Lower lobe of right lung (tissue), 2 donors: Measurements from ENCODE around the gene DPAGT1. TPM values are rescaled to one million over a fixed set of nuclear protein-coding genes. Genes with fewer than 3 reads are reported as not detected.

Source experiments
- ATAC-seq, 2 donors: fragments of 200-7000 bp; cut with Tn5 transposase; one replicate each; pipeline ENCODE4 v1.9.1; 2020 to 2022; ENCODE audit warnings: mild to moderate bottlenecking in 2 of 2, moderate library complexity in 2 of 2
- DNase-seq: peaks from one replicate; pipeline ENCODE4 v3.0.0-alpha.2; 2020
- H3K27ac ChIP-seq: fragments of 200-600 bp; one replicate; pipeline ENCODE4 v1.8.0; 2022
- H3K27me3 ChIP-seq: fragments of 200-600 bp; one replicate; pipeline ENCODE4 v1.8.0; 2022; ENCODE audit warnings: low read depth
- H3K36me3 ChIP-seq: fragments of 200-600 bp; one replicate; pipeline ENCODE4 v1.8.0; 2022; ENCODE audit warnings: mild to moderate bottlenecking
- H3K4me1 ChIP-seq: fragments of 200-600 bp; one replicate; pipeline ENCODE4 v1.8.0; 2022
- H3K4me3 ChIP-seq: fragments of 200-600 bp; one replicate; pipeline ENCODE4 v1.8.0; 2022; ENCODE audit warnings: mild to moderate bottlenecking
- H3K9me3 ChIP-seq: fragments of 200-600 bp; one replicate; pipeline ENCODE4 v1.8.0; 2022
- intact Hi-C: fragments of 100-400 bp; cut with DNase I; formaldehyde crosslinking; loops from one replicate; pipeline ENCODE4 v1.11.0; 2022
- total RNA-seq: library from RNA; stranded (reverse); fragmentation: NEBNext Ultra II Directional; extraction: Animal tissue kit (Norgen Biotek cat#: 25700); gene quantifications from one replicate; pipeline ENCODE4 v1.2.1, GENCODE V29; 2021
- TF ChIP-seq, protein P1 (sequence below): fragments of 200-600 bp; IDR thresholded peaks from one replicate; pipeline ENCODE4 v1.8.0; 2022; ENCODE audit warnings: antibody characterized with exemption, mild to moderate bottlenecking
- donor health status: DM: no; HTN: yes; CAD: no; lungs with severe emphysema.

The DPAGT1 gene
- total RNA-seq, 1 donor from 2014 or later: 40.6 TPM

DNA sequence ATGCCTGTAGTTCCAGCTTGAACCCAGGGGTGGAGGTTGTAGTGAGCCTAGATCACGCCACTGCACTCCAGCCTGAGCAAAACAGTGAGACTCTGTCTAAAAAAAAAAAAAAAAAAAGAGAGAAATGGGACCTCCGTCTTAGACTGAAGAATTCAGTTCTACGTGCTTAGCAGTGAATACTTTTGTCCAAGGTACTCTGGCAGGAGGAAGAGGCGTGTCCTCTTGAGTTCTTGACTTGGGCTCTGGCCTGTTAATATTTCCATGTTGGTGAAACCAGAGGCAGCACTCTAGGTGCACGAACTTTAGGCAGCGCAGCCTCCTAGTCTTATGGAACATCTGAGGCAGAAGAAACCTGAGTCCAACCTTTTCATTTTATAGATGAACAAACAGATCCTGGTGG lies 14.5 kb downstream of the DPAGT1 start:
- Histone ChIP-seq H3K27me3 (no peaks in the 10 kb centered on the region), H3K36me3 (peaks cover 8% of the 10 kb centered on the region), H3K9me3 (no peaks in the 10 kb centered on the region), H3K4me3 (no peak overlapping the region), H3K4me1 (peaks cover 15% of the 10 kb centered on the region), H3K27ac (no peak overlapping the region)
- TF ChIP-seq, protein P1, sequence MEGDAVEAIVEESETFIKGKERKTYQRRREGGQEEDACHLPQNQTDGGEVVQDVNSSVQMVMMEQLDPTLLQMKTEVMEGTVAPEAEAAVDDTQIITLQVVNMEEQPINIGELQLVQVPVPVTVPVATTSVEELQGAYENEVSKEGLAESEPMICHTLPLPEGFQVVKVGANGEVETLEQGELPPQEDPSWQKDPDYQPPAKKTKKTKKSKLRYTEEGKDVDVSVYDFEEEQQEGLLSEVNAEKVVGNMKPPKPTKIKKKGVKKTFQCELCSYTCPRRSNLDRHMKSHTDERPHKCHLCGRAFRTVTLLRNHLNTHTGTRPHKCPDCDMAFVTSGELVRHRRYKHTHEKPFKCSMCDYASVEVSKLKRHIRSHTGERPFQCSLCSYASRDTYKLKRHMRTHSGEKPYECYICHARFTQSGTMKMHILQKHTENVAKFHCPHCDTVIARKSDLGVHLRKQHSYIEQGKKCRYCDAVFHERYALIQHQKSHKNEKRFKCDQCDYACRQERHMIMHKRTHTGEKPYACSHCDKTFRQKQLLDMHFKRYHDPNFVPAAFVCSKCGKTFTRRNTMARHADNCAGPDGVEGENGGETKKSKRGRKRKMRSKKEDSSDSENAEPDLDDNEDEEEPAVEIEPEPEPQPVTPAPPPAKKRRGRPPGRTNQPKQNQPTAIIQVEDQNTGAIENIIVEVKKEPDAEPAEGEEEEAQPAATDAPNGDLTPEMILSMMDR: no peak
- DNase-seq: no peak
- intact Hi-C loops: no loop called here
- ATAC-seq: no peak

DNA sequence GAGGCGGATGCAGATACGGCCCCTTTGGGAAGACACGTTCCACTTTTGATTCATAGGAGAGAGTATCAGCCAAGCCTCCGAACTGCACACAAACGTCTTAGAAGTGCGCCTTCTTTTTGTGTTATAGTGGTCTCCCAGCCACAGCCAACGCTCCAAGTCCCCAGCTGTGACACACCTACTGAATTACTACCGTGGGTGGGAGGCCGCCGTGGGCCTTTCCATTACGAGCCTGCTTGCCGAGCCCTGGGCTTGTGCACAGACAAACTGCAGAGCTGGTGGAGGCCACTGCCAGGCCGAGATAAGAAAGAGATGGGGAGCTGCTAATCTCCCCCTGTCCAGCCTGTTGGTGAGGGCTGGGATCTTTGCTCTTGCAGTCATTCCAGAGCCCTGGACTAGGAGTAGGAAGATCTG lies 16.2 kb downstream of the DPAGT1 start:
- TF ChIP-seq, protein P1: no peak
- peak overlapping the region; percentile 73 for H3K4me3 ChIP-seq
- peak overlapping the region; percentile 93 for H3K27ac ChIP-seq
- H3K36me3 ChIP-seq: peaks cover 23% of the 10 kb centered on the region
- DNase-seq: no peak
- H3K4me1 ChIP-seq: peaks cover 15% of the 10 kb centered on the region
- H3K9me3 ChIP-seq: no peaks in the 10 kb centered on the region
- no peak for ATAC-seq
- H3K27me3 ChIP-seq: no peaks in the 10 kb centered on the region
- intact Hi-C loops: no loop called here

DNA sequence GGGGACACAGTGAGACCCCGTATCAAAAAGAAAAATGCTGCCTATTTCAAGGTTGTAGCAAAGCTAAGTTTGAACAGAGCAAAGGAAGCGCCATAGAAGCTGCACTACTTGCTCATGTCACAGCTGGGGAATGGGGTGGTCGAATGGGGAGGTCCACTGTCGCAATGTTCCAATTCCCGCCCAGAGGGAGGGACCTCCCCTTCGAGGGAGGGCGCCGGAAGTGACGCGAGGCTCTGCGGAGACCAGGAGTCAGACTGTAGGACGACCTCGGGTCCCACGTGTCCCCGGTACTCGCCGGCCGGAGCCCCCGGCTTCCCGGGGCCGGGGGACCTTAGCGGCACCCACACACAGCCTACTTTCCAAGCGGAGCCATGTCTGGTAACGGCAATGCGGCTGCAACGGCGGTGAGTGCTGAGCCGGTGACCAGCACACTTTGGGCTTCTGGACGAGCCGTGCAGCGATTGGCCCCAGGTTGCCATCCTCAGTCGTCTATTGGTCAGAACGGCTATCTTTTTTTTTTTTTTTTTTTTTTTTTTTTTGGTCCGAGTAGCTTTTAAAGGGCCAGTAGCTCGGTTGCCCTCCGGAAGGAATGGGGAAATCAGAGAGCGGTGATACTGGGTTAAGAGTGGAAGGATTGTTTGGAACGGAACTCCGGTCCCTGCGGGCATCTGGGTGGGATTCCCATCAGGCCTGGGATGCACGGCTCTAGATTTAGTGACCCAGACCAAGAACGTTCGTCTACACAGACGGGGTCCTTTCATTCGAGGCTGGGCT lies 16.8 kb downstream of the DPAGT1 start, which contains the start of gene HMBS:
Gene HMBS, plus strand, starts transcription at position 219 of the 774 bp plus-strand sequence. Its CDS starts 153 bp downstream, at position 372.
- Histone ChIP-seq H3K27me3 (no peaks in the 10 kb centered on the region), H3K36me3 (peaks cover 29% of the 10 kb centered on the region), H3K4me3 (peak within 1 kb of the TSS; percentile 73), H3K9me3 (no peaks in the 10 kb centered on the region), H3K4me1 (peaks cover 15% of the 10 kb centered on the region), H3K27ac (peak within 1 kb of the TSS; percentile 93)
- intact Hi-C loops: no loop called here
- TF ChIP-seq, protein P1: no peak
- ATAC-seq (peak; percentile 97 to 99), DNase-seq (peak; percentile 96)

DNA sequence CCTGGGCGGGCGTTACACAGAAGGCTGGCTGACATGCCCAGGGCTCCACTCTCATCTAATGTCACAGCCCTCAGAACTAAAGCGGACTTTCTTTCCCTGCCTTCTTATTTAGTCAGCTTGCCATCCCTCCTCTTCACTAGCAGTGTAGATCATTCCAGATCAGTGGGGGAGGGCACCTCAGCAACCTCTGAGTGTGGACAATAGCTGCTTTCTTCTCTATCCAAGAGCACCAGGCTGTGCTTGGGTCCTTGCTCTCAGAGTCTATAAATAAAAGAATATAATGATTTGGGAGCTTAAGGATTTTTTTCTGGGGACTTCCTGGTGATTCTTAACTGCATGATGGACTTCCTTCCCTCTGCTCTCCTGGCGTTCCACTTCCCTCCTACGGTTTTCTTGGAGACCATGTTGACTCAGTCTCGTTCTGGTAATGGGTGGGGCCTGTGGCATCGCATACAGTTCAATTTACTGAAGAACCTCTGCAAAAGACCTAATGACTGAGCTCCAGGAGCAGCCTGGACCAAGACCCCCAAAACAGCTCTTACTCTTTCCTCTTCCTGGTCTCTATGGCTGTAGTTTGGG lies 19.9 kb downstream of the DPAGT1 start:
- peaks cover 15% of the 10 kb centered on the region for H3K4me1 ChIP-seq
- TF ChIP-seq, protein P1: no peak
- intact Hi-C loops: no loop called here
- no peak overlapping the region for H3K27ac ChIP-seq
- H3K4me3 ChIP-seq: no peak overlapping the region
- no peak for ATAC-seq
- DNase-seq: no peak
- peaks cover 60% of the 10 kb centered on the region for H3K36me3 ChIP-seq
- no peaks in the 10 kb centered on the region for H3K27me3 ChIP-seq
- no peaks in the 10 kb centered on the region for H3K9me3 ChIP-seq

DNA sequence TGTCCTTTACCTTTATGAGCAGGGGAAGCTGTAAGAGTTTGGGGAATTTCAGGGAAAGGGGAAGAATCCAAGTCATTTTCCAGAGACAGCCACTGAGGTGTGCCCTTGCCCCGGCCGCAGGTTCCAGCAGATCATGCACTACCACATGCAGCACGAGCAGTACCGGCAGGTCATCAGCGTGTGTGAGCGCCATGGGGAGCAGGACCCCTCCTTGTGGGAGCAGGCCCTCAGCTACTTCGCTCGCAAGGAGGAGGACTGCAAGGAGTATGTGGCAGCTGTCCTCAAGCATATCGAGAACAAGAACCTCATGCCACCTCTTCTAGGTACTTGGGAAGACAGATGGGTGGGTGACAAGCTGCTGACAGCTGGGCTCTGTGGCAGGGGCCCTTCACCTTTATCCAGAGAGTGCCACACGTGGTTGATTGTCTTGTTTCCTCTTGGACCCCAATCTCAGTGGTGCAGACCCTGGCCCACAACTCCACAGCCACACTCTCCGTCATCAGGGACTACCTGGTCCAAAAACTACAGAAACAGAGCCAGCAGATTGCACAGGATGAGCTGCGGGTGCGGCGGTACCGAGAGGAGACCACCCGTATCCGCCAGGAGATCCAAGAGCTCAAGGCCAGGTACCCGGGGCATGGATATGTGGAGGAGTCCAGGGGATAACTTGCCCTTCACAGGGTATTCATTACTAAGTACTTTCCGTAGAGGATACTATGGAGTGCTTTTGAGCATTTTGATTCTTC lies 22.8 kb downstream of the DPAGT1 start:
- DNase-seq (no peak), ATAC-seq (no peak)
- Histone ChIP-seq H3K4me1 (no peaks in the 10 kb centered on the region), H3K27ac (no peak overlapping the region), H3K27me3 (no peaks in the 10 kb centered on the region), H3K36me3 (peaks cover 89% of the 10 kb centered on the region), H3K9me3 (no peaks in the 10 kb centered on the region), H3K4me3 (no peak overlapping the region)
- TF ChIP-seq, protein P1: no peak
- intact Hi-C loops: no loop called here
